ENCODE results near the gene KCNK1. TPM values are rescaled to one million over a fixed set of nuclear protein-coding genes. Genes with fewer than 3 reads are reported as not detected.
"Not testable (repeated sequence)": the region's sequence is repeated elsewhere in the genome, so short reads cannot be mapped to it uniquely, and the experiment has no call there.

Gene KCNK1
- total RNA-seq, 1 experiment from 2014 or later: 39.1 TPM

- no peak for DNase-seq (ENCODE audit: low read depth)
- in situ Hi-C loops (cut with HindIII; ENCODE audit: low pct_unique_long_range_greater_than_20kb, low sequenced_read_pairs): no loop called here
Observed at GRCh38 chr1:233675893-233676292, 62.0 kb downstream of the KCNK1 start.

DNA sequence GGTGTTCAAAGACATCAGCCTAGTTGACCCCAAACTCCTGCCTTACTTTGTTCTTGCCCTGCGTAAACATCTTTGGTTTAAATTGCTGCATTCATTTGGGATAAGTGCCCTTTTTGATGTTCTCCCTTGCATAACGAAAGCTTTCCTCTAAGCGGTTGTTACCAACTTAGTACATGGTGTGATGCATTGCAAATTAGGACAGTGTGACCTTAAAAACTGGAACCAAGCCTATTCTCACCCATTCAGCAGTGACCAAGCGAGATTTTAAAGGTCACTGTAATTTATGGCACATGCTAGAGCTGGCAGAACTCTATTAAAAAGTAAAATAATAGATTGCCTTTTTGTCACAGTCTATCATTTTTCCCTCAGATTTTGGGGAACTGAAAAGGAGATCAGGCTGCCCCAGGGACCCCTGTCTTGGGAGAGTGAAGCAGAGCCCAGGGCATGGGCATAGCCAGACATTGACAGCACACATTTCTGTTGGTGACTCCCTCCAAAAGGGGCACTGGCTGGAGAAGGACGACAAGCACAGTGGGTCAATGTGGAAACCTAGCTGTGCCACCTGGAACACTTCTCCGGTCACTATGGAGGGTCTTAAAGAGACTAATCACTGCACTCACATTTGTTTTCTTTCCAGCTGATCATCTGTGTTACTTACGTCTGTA lies 63.9 kb downstream of the KCNK1 start:
- DNase-seq (ENCODE audit: low read depth): no peak
- in situ Hi-C loops (cut with HindIII; ENCODE audit: low pct_unique_long_range_greater_than_20kb, low sequenced_read_pairs): no loop called here

- in situ Hi-C loops (cut with HindIII; ENCODE audit: low pct_unique_long_range_greater_than_20kb, low sequenced_read_pairs): no loop called here
- DNase-seq (ENCODE audit: low read depth): no peak
Observed at GRCh38 chr1:233679030-233679429, 65.1 kb downstream of the KCNK1 start.

DNA sequence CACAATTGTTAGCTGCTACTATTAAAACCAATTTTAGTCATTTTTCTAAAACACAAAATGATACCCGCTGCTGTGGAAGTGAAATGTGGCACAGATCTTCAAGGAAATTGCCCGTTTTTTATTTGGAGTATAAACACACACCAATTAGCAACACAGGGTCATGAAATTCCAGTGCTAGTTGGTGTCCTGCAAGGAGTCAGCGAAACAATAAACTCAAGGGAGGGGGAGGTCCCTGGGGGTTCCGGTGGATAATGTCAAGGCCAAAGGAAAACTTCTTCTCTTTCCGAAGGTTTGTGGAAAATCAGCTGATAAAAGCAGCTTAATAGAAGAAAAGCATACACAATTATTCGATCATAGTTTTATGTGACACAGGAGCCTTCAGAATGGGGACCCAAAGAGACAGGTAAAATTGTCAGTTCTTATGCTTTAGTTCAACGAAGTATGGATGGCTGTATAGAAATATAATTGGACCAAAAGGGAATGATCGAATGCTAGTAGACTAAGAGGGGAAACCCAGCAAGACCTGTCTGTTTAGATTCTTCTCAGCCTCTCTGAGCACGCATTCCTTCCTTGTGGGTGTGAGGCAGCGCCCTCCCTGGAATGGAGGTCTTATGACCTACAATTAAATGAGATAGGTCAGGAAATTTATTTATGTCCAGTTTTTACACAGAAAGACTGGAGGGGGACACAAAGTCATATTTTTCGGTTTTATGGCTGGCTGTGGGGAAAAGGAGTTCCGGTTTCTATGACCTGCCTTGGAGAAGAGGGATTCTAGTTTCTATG lies 65.9 kb downstream of the KCNK1 start:
- DNase-seq (ENCODE audit: low read depth): no peak
- in situ Hi-C loops (cut with HindIII; ENCODE audit: low pct_unique_long_range_greater_than_20kb, low sequenced_read_pairs): no loop called here

DNA sequence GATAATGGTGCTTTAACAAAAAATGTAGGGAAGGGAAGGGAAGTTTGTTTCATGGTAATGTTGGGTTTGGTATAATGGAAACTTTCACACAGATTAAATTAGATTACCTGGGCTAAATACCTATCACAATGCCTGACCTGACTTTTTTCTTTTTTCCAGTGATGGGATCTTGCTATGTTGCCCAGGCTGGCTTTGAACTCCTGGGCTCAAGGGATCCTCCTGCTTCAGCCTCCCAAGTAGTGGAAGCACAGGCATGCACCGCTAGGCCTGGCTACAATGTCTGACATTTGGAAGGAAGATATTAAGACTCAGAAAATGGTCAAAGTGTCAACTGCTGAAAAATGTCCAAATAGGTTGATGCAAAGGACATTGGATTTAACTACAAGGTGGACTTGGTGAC lies 67.4 kb downstream of the KCNK1 start:
- in situ Hi-C loops (cut with HindIII; ENCODE audit: low pct_unique_long_range_greater_than_20kb, low sequenced_read_pairs): no loop called here
- DNase-seq (ENCODE audit: low read depth): no peak

DNA sequence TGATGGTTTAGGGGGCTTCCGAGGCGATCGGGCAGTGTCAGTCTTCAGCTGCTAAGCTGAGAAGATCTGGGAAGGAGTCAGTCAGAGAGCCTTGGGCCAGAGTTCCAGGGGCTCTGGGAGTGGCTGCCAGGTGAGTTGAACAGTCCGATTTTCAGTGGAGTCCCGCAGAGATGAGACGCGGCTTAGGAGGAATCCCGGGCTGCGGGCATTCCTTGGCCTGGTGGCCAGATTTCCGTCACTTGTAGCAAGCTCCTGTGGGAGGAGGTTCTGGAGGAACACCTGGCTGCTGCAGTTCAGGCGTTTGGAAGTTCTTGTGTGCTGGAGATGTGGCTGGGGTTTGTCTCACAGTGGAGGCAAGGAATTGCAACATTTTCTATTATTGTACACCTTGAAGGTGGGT lies 72.7 kb downstream of the KCNK1 start:
- in situ Hi-C loops (cut with HindIII; ENCODE audit: low pct_unique_long_range_greater_than_20kb, low sequenced_read_pairs); DNase-seq (ENCODE audit: low read depth): not testable (repeated sequence)

GRCh38 chr1:233689017-233689747 lies 75.3 kb downstream of the KCNK1 start:
- DNase-seq (ENCODE audit: low read depth): no peak
- in situ Hi-C loops (cut with HindIII; ENCODE audit: low pct_unique_long_range_greater_than_20kb, low sequenced_read_pairs): no loop called here

DNA sequence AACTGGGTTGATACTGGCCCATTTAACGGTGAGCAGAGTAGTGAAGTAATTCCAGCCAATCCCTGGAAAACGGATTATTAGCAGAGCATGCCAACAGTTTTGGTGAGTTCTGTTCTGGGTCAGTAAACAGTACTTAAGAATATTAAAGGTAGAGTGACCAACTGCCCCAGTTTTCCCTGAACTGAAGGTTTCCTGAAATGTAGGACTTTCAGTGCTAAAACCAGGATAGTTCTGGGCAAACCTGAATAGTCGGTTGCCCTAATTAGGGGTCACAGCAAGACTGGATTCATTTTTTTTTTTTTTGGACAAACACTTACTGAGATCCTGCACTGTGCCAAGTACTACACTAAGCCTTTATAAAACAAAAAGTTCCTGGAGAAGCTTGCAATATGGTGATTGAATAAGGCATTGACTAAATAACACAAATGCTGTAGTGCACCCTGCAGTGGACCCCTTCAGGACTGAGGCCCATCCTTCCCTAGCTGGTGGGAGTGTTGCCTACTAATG lies 75.9 kb downstream of the KCNK1 start:
- no peak for DNase-seq (ENCODE audit: low read depth)
- in situ Hi-C loops (cut with HindIII; ENCODE audit: low pct_unique_long_range_greater_than_20kb, low sequenced_read_pairs): no loop called here

DNA sequence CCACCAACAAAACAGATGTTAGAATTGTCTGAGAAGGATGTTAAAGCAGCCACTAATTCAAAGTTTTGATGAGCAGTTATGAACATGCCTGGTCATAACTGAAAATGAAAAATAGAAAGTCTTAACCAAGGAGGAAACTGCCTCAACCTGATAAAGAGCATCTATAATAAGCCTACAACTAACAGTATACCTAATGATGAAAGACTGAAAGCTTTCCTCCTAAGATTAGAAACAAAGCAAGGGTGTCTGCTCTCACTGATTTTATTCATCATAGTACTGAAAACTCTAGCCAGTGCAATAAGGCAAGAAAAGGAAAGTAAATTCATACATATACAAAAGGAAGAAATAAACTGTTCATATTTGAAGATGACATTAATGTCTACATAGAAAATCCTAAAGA lies 82.0 kb downstream of the KCNK1 start:
- in situ Hi-C loops (cut with HindIII; ENCODE audit: low pct_unique_long_range_greater_than_20kb, low sequenced_read_pairs): no loop called here
- DNase-seq (ENCODE audit: low read depth): no peak

GRCh38 chr1:233700338-233700737 lies 86.4 kb downstream of the KCNK1 start:
- in situ Hi-C loops (cut with HindIII; ENCODE audit: low pct_unique_long_range_greater_than_20kb, low sequenced_read_pairs): no loop called here
- DNase-seq (ENCODE audit: low read depth): no peak

DNA sequence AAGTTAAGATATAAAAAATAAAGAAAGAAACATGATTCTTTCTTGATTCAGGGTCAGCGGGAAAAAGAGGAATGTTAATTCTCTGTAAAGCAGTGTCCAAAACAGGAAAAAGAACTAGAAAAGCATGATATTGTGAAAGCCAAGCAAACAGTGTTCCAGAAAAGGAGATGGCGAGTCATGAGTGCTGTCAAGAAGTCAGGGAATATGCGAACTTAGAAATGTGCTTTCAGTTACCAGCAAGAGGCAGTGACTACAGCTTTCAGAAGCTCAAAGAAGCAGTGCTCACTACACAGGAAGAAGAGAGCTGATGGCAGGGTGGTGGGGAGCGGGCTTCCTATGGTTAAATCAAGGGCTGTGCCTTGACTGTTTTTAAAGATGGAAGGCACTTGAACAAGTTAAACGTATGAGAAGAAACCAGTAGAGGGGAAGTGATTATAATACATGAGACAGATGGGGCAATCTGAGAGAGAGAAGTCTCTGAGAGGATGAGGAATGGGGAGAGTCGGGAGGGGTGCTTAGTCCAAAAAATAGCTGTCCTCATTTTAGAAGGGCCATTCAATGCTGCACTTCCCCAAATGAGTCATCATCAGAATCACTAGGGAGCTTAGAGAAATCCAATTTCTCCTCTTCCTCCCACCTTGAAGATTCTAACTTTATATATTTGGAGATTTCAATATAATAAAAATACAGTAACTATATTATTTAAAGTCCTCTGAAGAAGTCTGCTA lies 90.4 kb downstream of the KCNK1 start:
- in situ Hi-C loops (cut with HindIII; ENCODE audit: low pct_unique_long_range_greater_than_20kb, low sequenced_read_pairs): no loop called here
- no peak for DNase-seq (ENCODE audit: low read depth)

DNA sequence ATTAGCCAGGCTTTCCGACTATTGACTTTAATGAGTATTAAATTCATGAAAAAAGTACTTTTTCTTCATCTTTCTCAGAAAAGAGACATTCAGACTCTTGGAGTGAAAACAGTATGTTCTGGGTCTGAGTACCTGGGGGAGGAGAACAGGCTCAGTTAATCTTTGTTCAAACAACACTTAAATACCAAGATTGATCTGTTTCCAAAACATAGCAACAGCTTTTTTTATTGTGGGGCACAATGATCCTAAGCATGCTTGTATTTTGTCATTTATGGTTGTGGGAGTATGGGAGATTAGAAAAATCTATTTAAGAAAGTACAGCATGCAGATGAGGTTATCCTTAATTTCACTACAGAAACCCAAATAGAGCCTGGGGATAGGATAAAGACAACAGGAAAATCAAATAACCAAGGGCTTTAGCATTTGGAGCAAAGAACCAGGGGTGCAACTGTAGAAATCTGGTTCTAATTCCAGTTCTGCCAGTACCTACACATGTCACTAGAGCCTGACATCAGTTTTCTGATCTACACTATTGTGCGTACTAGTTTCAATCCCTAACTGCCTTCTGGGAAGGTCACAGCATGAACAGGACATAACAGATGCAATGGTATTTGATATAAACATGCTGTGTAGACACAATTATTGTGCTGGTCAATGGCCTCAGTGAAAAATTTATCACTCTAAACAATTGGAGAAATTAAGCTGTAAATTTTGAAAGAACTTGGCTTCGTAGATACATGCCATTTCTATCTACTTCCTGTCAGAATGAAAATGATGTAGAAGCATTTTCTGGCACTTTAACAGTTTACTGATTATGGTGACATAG lies 91.2 kb downstream of the KCNK1 start:
- in situ Hi-C loops (cut with HindIII; ENCODE audit: low pct_unique_long_range_greater_than_20kb, low sequenced_read_pairs): no loop called here
- no peak for DNase-seq (ENCODE audit: low read depth)

- DNase-seq (ENCODE audit: low read depth): peak; percentile 74
- in situ Hi-C loops (cut with HindIII; ENCODE audit: low pct_unique_long_range_greater_than_20kb, low sequenced_read_pairs): no loop called here
Observed at GRCh38 chr1:233707153-233707879, 93.4 kb downstream of the KCNK1 start.

GRCh38 chr1:233707880-233708815 lies 94.2 kb downstream of the KCNK1 start:
- in situ Hi-C loops (cut with HindIII; ENCODE audit: low pct_unique_long_range_greater_than_20kb, low sequenced_read_pairs): no loop called here
- no peak for DNase-seq (ENCODE audit: low read depth)

DNA sequence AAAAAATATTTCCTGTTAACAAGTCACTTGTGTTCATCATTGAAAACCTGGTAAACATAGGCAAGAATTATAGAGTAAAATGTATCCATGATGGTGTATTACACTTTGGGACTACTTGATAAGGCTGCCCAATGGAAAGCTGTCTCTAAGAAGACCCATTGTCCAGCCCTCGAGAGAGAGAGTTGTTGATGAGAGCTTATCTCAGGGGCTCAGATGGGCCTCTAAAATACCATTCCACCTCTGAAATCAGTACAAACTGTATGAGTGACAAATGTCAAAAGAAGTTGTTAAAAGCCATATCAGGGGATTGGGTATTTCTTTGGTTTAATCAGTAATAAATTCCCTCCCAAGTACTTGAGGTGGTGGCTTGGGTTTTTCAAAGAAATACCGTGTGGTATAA lies 96.1 kb downstream of the KCNK1 start:
- DNase-seq (ENCODE audit: low read depth): no peak
- in situ Hi-C loops (cut with HindIII; ENCODE audit: low pct_unique_long_range_greater_than_20kb, low sequenced_read_pairs): no loop called here

GRCh38 chr1:233710507-233710906 lies 96.6 kb downstream of the KCNK1 start:
- no peak for DNase-seq (ENCODE audit: low read depth)
- in situ Hi-C loops (cut with HindIII; ENCODE audit: low pct_unique_long_range_greater_than_20kb, low sequenced_read_pairs): no loop called here

Measured in Caki2 (cell line).